Thyroid gland (tissue), 4 donors: ENCODE results near the gene ITGAD.

Experiments
- CTCF ChIP-seq, 6 experiments: fragments of 200-600 bp in 3 of 6; fragments of 450-650 bp in 3 of 6; sonication (generic) in 3 of 6; IDR thresholded peaks; one replicate each; pipeline ENCODE4 v1.5.1; 2016 to 2019; ENCODE audit warnings: antibody characterized with exemption in 6 of 6, mild to moderate bottlenecking in 2 of 6, inconsistent platforms in 1 of 6, moderate library complexity in 1 of 6
- POLR2A ChIP-seq, 2 donors: fragments of 450-650 bp; IDR thresholded peaks; one replicate each; pipeline ENCODE4 v1.6.1; 2017; ENCODE audit warnings: antibody characterized with exemption in 2 of 2, mild to moderate bottlenecking in 2 of 2, moderate library complexity in 1 of 2

GRCh38 chr16:31371008-31371407, 22.1 kb upstream of the ITGAD start:
- TF ChIP-seq POLR2A (IDR thresholded peaks at IDR 0.05) (no peak), CTCF (IDR thresholded peaks at IDR 0.05) (no peak)
